GM12875 (cell line): ENCODE results near the gene EIF2D.
A peak's percentile ranks its signal among the peaks of the same experiment; 100 is the strongest.

Source experiments
- H3K4me3 ChIP-seq: one replicate; pipeline ENCODE4 v1.5.1; 2011; ENCODE audit warnings: low read depth, low read length, control low read depth
- TF ChIP-seq, protein P1 (sequence below): IDR thresholded peaks from 2 replicates; pipeline ENCODE4 v1.5.1; 2011; ENCODE audit warnings: low read depth, mild to moderate bottlenecking, control low read depth, inconsistent platforms, low read length, moderate library complexity, borderline replicate concordance; ENCODE audit not compliant: insufficient read depth

Gene EIF2D

DNA sequence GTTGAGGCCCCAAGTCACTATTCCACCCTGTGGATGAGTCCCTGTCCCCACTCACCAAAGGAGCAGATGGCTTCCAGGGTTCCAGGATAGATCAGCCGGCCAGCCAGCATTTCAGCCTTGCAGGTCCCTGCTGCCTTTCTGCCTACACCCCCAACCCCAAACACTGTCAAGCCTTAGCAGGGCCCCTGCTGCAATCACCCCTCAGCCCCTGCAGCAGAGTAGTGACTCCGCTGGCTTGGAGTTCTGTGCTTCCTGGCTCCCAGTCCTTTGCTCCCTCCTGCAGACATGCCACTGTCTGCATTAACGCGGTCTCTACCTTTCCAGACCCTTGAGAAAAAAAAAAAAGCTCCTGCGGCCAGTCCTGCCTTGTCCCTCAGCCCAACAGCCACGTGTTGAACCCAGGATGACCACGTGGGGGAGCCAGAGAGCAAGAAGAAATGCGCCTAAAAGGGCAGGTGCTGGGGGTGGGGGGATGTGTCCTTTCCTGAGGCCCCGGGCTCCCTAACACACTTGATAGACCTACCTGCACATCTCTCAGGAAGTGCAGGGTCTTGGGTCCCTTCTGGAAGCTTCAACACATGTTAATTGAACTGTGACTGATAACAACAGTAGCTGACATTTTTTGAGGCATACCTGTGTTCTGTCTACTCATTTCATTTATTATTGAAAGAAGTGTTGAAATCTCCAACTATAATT is 67.6 kb downstream of the EIF2D start:
- TF ChIP-seq, protein P1, sequence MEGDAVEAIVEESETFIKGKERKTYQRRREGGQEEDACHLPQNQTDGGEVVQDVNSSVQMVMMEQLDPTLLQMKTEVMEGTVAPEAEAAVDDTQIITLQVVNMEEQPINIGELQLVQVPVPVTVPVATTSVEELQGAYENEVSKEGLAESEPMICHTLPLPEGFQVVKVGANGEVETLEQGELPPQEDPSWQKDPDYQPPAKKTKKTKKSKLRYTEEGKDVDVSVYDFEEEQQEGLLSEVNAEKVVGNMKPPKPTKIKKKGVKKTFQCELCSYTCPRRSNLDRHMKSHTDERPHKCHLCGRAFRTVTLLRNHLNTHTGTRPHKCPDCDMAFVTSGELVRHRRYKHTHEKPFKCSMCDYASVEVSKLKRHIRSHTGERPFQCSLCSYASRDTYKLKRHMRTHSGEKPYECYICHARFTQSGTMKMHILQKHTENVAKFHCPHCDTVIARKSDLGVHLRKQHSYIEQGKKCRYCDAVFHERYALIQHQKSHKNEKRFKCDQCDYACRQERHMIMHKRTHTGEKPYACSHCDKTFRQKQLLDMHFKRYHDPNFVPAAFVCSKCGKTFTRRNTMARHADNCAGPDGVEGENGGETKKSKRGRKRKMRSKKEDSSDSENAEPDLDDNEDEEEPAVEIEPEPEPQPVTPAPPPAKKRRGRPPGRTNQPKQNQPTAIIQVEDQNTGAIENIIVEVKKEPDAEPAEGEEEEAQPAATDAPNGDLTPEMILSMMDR, result peak; percentile 87
- H3K4me3 ChIP-seq, result no peak overlapping the region
